Panc1 (cell line): ENCODE measurements around the gene PARP3. TPM values are rescaled to one million over a fixed set of nuclear protein-coding genes. Genes with fewer than 3 reads are reported as not detected.

Source experiments
- ATAC-seq: fragments of 200-7000 bp; cut with Tn5 transposase; 2 replicates; pipeline ENCODE4 v1.9.1; 2020; ENCODE audit warnings: mild to moderate bottlenecking, moderate library complexity
- BruUV-seq: library from RNA; stranded (reverse); fragments of 400-500 nt; replicated peaks from 2 replicates; lab custom pipeline; 2021; lab: Mats Ljungman, UMichigan
- CTCF ChIA-PET: fragments of 300-600 bp; sonication (Branson Sonifier 250); formaldehyde crosslinking; loops from one replicate; lab custom pipeline; 2022; ENCODE audit warnings: antibody characterized with exemption; lab: Charles Lee
- POLR2A ChIA-PET: fragments of 300-600 bp; sonication (Branson Sonifier 250); formaldehyde crosslinking; loops from one replicate; lab custom pipeline; 2022; ENCODE audit warnings: antibody characterized with exemption; lab: Charles Lee
- DNase-seq: peaks from one replicate; pipeline ENCODE4 v3.0.0-alpha.2; 2010; ENCODE audit warnings: low read depth, low spot score
- H3K27ac ChIP-seq: 2 replicates; pipeline ENCODE4 v1.5.1; 2011; ENCODE audit warnings: mild to moderate bottlenecking, low read length, inconsistent platforms
- H3K27me3 ChIP-seq: fragments of 200-500 bp; sonication (Bioruptor generic); 2 replicates; pipeline ENCODE4 v1.6.0; 2014; ENCODE audit warnings: low read length, inconsistent platforms; ENCODE audit not compliant: control insufficient read depth, insufficient read depth
- H3K36me3 ChIP-seq: fragments of 200-500 bp; sonication (Bioruptor generic); 2 replicates; pipeline ENCODE4 v1.5.1; 2014; ENCODE audit warnings: inconsistent platforms, mild to moderate bottlenecking, low read length, moderate library complexity; ENCODE audit not compliant: control insufficient read depth, insufficient read depth
- H3K4me1 ChIP-seq: 2 replicates; pipeline ENCODE4 v1.5.1; 2011; ENCODE audit warnings: inconsistent platforms, mild to moderate bottlenecking, low read length, moderate library complexity; ENCODE audit not compliant: control insufficient read depth, insufficient read depth
- H3K4me3 ChIP-seq, 2 experiments: 2 replicates each; pipeline ENCODE4 v1.5.1; 2011 to 2012; ENCODE audit warnings: low read depth in 2 of 2, low read length in 2 of 2, mild to moderate bottlenecking in 2 of 2, inconsistent platforms in 1 of 2, moderate library complexity in 1 of 2
- H3K9me3 ChIP-seq: fragments of 200-500 bp; sonication (Bioruptor generic); 2 replicates; pipeline ENCODE4 v1.5.1; 2014; ENCODE audit warnings: low read depth, mild to moderate bottlenecking, inconsistent platforms, low read length, moderate library complexity; ENCODE audit not compliant: control insufficient read depth, insufficient read depth
- POLR2AphosphoS5 ChIP-seq: IDR thresholded peaks from 2 replicates; pipeline ENCODE4 v1.6.1; 2012; ENCODE audit warnings: mild to moderate bottlenecking, low read depth, low read length, moderate library complexity
- SIN3A ChIP-seq: IDR thresholded peaks from 2 replicates; pipeline ENCODE4 v1.6.1; 2012; ENCODE audit warnings: low read depth, mild to moderate bottlenecking, low read length, moderate library complexity, borderline replicate concordance; ENCODE audit not compliant: insufficient read depth
- TCF7L2 ChIP-seq: IDR thresholded peaks from 2 replicates; pipeline ENCODE4 v1.6.1; 2011; ENCODE audit warnings: mild to moderate bottlenecking, low read depth, low read length, inconsistent platforms
- in situ Hi-C: cut with HindIII; loops from 2 replicates; pipeline ENCODE4 v1.10.0; 2016; ENCODE audit warnings: low sequenced_read_pairs, low pct_unique_long_range_greater_than_20kb
- intact Hi-C: fragments of 100-400 bp; cut with micrococcal nuclease; formaldehyde crosslinking; loops from one replicate; pipeline ENCODE4 v1.10.0; 2022; ENCODE audit not compliant: unreplicated experiment
- total RNA-seq: library from RNA; stranded (reverse); gene quantifications from one replicate; pipeline ENCODE4 v1.2.1, GENCODE V29; 2021; ENCODE audit not compliant: unreplicated experiment
- TF ChIP-seq, protein P1 (sequence below), 2 experiments: IDR thresholded peaks; 2 replicates each; pipeline ENCODE4 v1.6.1; 2011 to 2012; ENCODE audit warnings: low read depth in 2 of 2, control low read depth in 1 of 2, low read length in 1 of 2, mild to moderate bottlenecking in 1 of 2, moderate library complexity in 1 of 2; ENCODE audit not compliant: insufficient read depth in 1 of 2
- TF ChIP-seq, protein P2 (sequence below): fragments of 450-650 bp; IDR thresholded peaks from 2 replicates; pipeline ENCODE4 v1.5.1; 2017; ENCODE audit warnings: mild to moderate bottlenecking

PARP3 gene
- total RNA-seq, 1 experiment from 2014 or later, result 16.1 TPM

DNA sequence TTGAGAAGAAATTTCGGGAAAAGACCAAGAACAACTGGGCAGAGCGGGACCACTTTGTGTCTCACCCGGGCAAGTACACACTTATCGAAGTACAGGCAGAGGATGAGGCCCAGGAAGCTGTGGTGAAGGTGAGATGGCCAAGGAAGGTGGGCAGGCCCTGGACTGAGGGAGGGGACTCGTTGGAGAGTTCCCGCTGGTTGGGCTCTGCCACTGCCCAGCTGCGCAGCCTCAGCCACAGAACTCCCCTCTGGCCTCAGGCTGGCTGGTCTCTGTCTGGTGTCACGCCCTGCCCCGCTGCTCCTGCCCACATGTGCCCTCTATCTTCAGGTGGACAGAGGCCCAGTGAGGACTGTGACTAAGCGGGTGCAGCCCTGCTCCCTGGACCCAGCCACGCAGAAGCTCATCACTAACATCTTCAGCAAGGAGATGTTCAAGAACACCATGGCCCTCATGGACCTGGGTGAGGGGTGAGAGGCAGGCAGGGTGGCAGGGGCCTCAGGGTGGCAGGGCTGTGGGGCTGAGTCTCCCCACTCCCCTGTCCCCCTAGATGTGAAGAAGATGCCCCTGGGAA is 2.4 kb downstream of the PARP3 start:
- Histone ChIP-seq H3K36me3 (no peaks in the 10 kb centered on the region; the same call in 1 of the 2 replicates), H3K4me3 (no peak overlapping the region), H3K27me3 (no peaks in the 10 kb centered on the region), H3K4me1 (peaks cover 7% of the 10 kb centered on the region; the same call in 1 of the 2 replicates), H3K27ac (no peak overlapping the region), H3K9me3 (no peaks in the 10 kb centered on the region)
- ATAC-seq (no peak), DNase-seq (no peak)
- intact Hi-C loops (no loop called here), in situ Hi-C loops (no loop called here)
- ChIA-PET CTCF (no interaction called here), POLR2A (interaction anchor here (0.6 kb wide), 1 partner anchor 8 kb away, joined by 6 read pairs; no protein-coding TSS in a partner anchor)
- no TSS peak for BruUV-seq
- TF ChIP-seq SIN3A (no peak), POLR2AphosphoS5 (no peak), TCF7L2 (no peak)
- TF ChIP-seq, protein P1, sequence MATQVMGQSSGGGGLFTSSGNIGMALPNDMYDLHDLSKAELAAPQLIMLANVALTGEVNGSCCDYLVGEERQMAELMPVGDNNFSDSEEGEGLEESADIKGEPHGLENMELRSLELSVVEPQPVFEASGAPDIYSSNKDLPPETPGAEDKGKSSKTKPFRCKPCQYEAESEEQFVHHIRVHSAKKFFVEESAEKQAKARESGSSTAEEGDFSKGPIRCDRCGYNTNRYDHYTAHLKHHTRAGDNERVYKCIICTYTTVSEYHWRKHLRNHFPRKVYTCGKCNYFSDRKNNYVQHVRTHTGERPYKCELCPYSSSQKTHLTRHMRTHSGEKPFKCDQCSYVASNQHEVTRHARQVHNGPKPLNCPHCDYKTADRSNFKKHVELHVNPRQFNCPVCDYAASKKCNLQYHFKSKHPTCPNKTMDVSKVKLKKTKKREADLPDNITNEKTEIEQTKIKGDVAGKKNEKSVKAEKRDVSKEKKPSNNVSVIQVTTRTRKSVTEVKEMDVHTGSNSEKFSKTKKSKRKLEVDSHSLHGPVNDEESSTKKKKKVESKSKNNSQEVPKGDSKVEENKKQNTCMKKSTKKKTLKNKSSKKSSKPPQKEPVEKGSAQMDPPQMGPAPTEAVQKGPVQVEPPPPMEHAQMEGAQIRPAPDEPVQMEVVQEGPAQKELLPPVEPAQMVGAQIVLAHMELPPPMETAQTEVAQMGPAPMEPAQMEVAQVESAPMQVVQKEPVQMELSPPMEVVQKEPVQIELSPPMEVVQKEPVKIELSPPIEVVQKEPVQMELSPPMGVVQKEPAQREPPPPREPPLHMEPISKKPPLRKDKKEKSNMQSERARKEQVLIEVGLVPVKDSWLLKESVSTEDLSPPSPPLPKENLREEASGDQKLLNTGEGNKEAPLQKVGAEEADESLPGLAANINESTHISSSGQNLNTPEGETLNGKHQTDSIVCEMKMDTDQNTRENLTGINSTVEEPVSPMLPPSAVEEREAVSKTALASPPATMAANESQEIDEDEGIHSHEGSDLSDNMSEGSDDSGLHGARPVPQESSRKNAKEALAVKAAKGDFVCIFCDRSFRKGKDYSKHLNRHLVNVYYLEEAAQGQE (IDR thresholded peaks at IDR 0.05; ENCODE audit: insufficient read depth in 1 of 2, low read depth in 2 of 2, low read length in 1 of 2), result no peak
- TF ChIP-seq, protein P2, sequence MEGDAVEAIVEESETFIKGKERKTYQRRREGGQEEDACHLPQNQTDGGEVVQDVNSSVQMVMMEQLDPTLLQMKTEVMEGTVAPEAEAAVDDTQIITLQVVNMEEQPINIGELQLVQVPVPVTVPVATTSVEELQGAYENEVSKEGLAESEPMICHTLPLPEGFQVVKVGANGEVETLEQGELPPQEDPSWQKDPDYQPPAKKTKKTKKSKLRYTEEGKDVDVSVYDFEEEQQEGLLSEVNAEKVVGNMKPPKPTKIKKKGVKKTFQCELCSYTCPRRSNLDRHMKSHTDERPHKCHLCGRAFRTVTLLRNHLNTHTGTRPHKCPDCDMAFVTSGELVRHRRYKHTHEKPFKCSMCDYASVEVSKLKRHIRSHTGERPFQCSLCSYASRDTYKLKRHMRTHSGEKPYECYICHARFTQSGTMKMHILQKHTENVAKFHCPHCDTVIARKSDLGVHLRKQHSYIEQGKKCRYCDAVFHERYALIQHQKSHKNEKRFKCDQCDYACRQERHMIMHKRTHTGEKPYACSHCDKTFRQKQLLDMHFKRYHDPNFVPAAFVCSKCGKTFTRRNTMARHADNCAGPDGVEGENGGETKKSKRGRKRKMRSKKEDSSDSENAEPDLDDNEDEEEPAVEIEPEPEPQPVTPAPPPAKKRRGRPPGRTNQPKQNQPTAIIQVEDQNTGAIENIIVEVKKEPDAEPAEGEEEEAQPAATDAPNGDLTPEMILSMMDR, result no peak

DNA sequence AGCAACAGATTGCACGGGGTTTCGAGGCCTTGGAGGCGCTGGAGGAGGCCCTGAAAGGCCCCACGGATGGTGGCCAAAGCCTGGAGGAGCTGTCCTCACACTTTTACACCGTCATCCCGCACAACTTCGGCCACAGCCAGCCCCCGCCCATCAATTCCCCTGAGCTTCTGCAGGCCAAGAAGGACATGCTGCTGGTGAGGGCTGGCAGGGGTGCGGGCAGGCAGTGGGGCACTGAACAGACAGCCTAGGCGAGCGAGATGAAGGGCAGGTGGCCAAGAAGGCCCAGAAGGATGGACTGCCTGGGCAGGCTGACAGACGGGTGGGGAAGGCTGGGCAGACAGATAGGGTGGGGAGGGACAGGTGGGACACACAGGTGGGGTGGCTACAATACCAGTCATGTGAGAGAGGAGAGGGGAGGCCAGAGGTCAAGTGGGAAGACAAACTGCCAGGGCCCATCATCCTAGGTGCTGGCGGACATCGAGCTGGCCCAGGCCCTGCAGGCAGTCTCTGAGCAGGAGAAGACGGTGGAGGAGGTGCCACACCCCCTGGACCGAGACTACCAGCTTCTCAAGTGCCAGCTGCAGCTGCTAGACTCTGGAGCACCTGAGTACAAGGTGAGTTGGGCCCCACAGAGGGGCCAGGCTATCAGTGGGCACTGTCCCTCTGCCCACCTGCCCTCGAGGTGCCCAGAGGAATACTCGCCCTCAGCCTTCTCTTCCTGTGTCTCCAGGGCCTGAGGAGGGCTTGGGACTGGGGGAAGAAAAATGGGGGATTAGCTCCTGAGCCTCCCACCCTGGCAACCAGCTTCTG is 3.1 kb downstream of the PARP3 start:
- ChIA-PET CTCF (no interaction called here), POLR2A (interaction anchor here (0.6 kb wide), 1 partner anchor 8 kb away, joined by 6 read pairs; no protein-coding TSS in a partner anchor)

More for the DNA sequence above, 3.1 kb downstream of the PARP3 start:
- Histone ChIP-seq H3K4me1 (peaks cover 7% of the 10 kb centered on the region; the same call in 1 of the 2 replicates), H3K9me3 (no peaks in the 10 kb centered on the region), H3K27ac (no peak overlapping the region), H3K27me3 (no peaks in the 10 kb centered on the region), H3K36me3 (no peaks in the 10 kb centered on the region; the same call in 1 of the 2 replicates), H3K4me3 (no peak overlapping the region)
- in situ Hi-C loops (no loop called here), intact Hi-C loops (no loop called here)
- BruUV-seq, result no TSS peak
- TF ChIP-seq POLR2AphosphoS5 (no peak), SIN3A (no peak), TCF7L2 (no peak)
- TF ChIP-seq, protein P1 (IDR thresholded peaks at IDR 0.05; ENCODE audit: insufficient read depth in 1 of 2, low read depth in 2 of 2, low read length in 1 of 2), result no peak
- TF ChIP-seq, protein P2, result no peak
- ATAC-seq, result no peak
- DNase-seq, result no peak
